CD4-positive, CD25-positive, alpha-beta regulatory T cell (primary cell): ENCODE data around the gene PAEP. TPM values are rescaled to one million over a fixed set of nuclear protein-coding genes. Genes with fewer than 3 reads are reported as not detected.
"Not testable (repeated sequence)": the region's sequence is repeated elsewhere in the genome, so short reads cannot be mapped to it uniquely, and the experiment has no call there.

Source experiments
- ATAC-seq, 2 donors: fragments of 150-1000 bp; cut with Tn5 transposase; one replicate each; pipeline ENCODE4 v1.10.0; 2021; ENCODE audit warnings: low read depth in 2 of 2, moderate number of reproducible peaks in 2 of 2, moderate library complexity in 1 of 2
- DNase-seq, 3 donors: peaks; one replicate each; pipeline versions ENCODE4 v3.0.0 to v3.0.0-alpha.2; 2012 to 2022; ENCODE audit warnings: mixed read lengths in 1 of 3
- H3K27ac ChIP-seq: one replicate; pipeline ENCODE4 v1.7.0; 2013; ENCODE audit warnings: mild to moderate bottlenecking, low read length; ENCODE audit not compliant: insufficient read depth, poor library complexity, severe bottlenecking
- H3K27me3 ChIP-seq: one replicate; pipeline ENCODE4 v1.7.0; 2013; ENCODE audit warnings: low read length; ENCODE audit not compliant: control insufficient read depth, insufficient read depth
- H3K36me3 ChIP-seq: one replicate; pipeline ENCODE4 v1.7.0; 2013; ENCODE audit warnings: mild to moderate bottlenecking, low read length, moderate library complexity; ENCODE audit not compliant: control insufficient read depth, insufficient read depth
- H3K4me1 ChIP-seq: 2 replicates; pipeline ENCODE4 v1.7.0; 2013; ENCODE audit warnings: mild to moderate bottlenecking, low read length; ENCODE audit not compliant: insufficient read depth, control insufficient read depth, poor library complexity, severe bottlenecking
- H3K4me3 ChIP-seq: one replicate; pipeline ENCODE4 v1.7.0; 2013; ENCODE audit warnings: low read depth, mild to moderate bottlenecking, low read length, moderate library complexity
- H3K9me3 ChIP-seq, 2 experiments: 1 replicate in 1 of 2; 2 replicates in 1 of 2; pipeline ENCODE4 v1.7.0; 2013; ENCODE audit warnings: low read length in 2 of 2, mild to moderate bottlenecking in 1 of 2, moderate library complexity in 1 of 2; ENCODE audit not compliant: control insufficient read depth in 2 of 2
- H3K27ac Mint-ChIP-seq, 3 donors: one replicate each; pipeline ENCODE4 v1.8.0; 2020 to 2022; ENCODE audit warnings: mild to moderate bottlenecking in 3 of 3, mixed read lengths in 3 of 3, moderate library complexity in 2 of 3
- H3K27me3 Mint-ChIP-seq: one replicate; pipeline ENCODE4 v1.8.0; 2022; ENCODE audit warnings: mild to moderate bottlenecking, mixed read lengths
- H3K36me3 Mint-ChIP-seq: one replicate; pipeline ENCODE4 v1.8.0; 2020; ENCODE audit warnings: mixed read lengths
- H3K4me1 Mint-ChIP-seq, 4 donors: one replicate each; pipeline ENCODE4 v1.8.0; 2020 to 2022; ENCODE audit warnings: mixed read lengths in 4 of 4, mild to moderate bottlenecking in 1 of 4
- H3K4me3 Mint-ChIP-seq, 4 donors: one replicate each; pipeline ENCODE4 v1.8.0; 2020 to 2022; ENCODE audit warnings: mild to moderate bottlenecking in 4 of 4, mixed read lengths in 4 of 4, moderate library complexity in 3 of 4
- H3K9me3 Mint-ChIP-seq, 7 donors: one replicate each; pipeline ENCODE4 v1.8.0; 2020 to 2022; ENCODE audit warnings: mixed read lengths in 7 of 7, mild to moderate bottlenecking in 3 of 7, moderate library complexity in 2 of 7
- polyA plus RNA-seq, 4 donors: library from polyadenylated mRNA; unstranded; fragments of 300-500 nt; fragmentation: Illumina TruSeq; gene quantifications; one replicate each; pipeline ENCODE4 v1.2.3, GENCODE V29; 2021
- total RNA-seq: library from RNA; stranded (reverse); gene quantifications from one replicate; pipeline ENCODE4 v1.2.3, GENCODE V29; 2022

The PAEP gene
- not detected for total RNA-seq
- polyA plus RNA-seq: not detected

GRCh38 chr9:135561391-135562234 lies at the start of gene PAEP:
PAEP (plus strand) TSS chr9:135561756.
- H3K4me3 Mint-ChIP-seq: no peak within 1 kb of the TSS

GRCh38 chr9:135512241-135512603 lies 49.3 kb upstream of the PAEP start:
- H3K27ac Mint-ChIP-seq: peak overlapping the region in 1 of 3 donors; percentile 27
- H3K27me3 Mint-ChIP-seq: peaks cover 4% of the 10 kb centered on the region
- no peak for DNase-seq
- Histone ChIP-seq H3K27me3 (no peaks in the 10 kb centered on the region), H3K9me3 (peaks cover 4 to 6% of the 10 kb centered on the region in 2 experiments), H3K27ac (no peak overlapping the region), H3K4me3 (no peak overlapping the region), H3K4me1 (no peaks in the 10 kb centered on the region), H3K36me3 (no peaks in the 10 kb centered on the region)
- H3K9me3 Mint-ChIP-seq: peaks cover 0 to 10% (median 3%) of the 10 kb centered on the region in 7 donors
- no peak overlapping the region for H3K4me3 Mint-ChIP-seq
- no peaks in the 10 kb centered on the region for H3K36me3 Mint-ChIP-seq
- peaks cover 0 to 2% (median 0%) of the 10 kb centered on the region in 4 donors for H3K4me1 Mint-ChIP-seq
- ATAC-seq: no peak

More at GRCh38 chr9:135561391-135562234, at the start of gene PAEP:
- no peaks in the 10 kb centered on the region for H3K9me3 Mint-ChIP-seq
- H3K27me3 Mint-ChIP-seq: peaks cover 4% of the 10 kb centered on the region
- Histone ChIP-seq H3K4me3 (no peak within 1 kb of the TSS), H3K27ac (no peak within 1 kb of the TSS), H3K4me1 (no peaks in the 10 kb centered on the region), H3K27me3 (no peaks in the 10 kb centered on the region), H3K9me3 (no peaks in the 10 kb centered on the region), H3K36me3 (no peaks in the 10 kb centered on the region)
- ATAC-seq (no peak), DNase-seq (no peak)
- peak within 1 kb of the TSS in 1 of 3 donors; percentile 60 for H3K27ac Mint-ChIP-seq
- no peaks in the 10 kb centered on the region for H3K36me3 Mint-ChIP-seq
- H3K4me1 Mint-ChIP-seq: peaks cover 0 to under 1% (median 0%) of the 10 kb centered on the region in 4 donors

- Histone ChIP-seq H3K4me3 (no peak overlapping the region), H3K27me3 (no peaks in the 10 kb centered on the region), H3K36me3 (no peaks in the 10 kb centered on the region), H3K4me1 (no peaks in the 10 kb centered on the region), H3K27ac (no peak overlapping the region), H3K9me3 (peaks cover 4 to 6% of the 10 kb centered on the region in 2 experiments)
- H3K9me3 Mint-ChIP-seq: peaks cover 0 to 10% (median 3%) of the 10 kb centered on the region in 7 donors
- peaks cover 0 to 2% (median 0%) of the 10 kb centered on the region in 4 donors for H3K4me1 Mint-ChIP-seq
- H3K36me3 Mint-ChIP-seq: no peaks in the 10 kb centered on the region
- no peak overlapping the region for H3K27ac Mint-ChIP-seq
- ATAC-seq (no peak), DNase-seq (no peak)
- H3K4me3 Mint-ChIP-seq: no peak overlapping the region
- peaks cover 4% of the 10 kb centered on the region for H3K27me3 Mint-ChIP-seq
These were observed 48.7 kb upstream of the PAEP start for GRCh38 chr9:135512904-135513303.

- peaks cover 4 to 6% of the 10 kb centered on the region in 2 experiments for H3K9me3 ChIP-seq
- H3K36me3 ChIP-seq: no peaks in the 10 kb centered on the region
- Mint-ChIP-seq H3K36me3 (no peaks in the 10 kb centered on the region), H3K4me1 (peaks cover 0 to 2% (median 0%) of the 10 kb centered on the region in 4 donors), H3K27me3 (peaks cover 4% of the 10 kb centered on the region), H3K27ac (no peak overlapping the region), H3K9me3 (peaks cover 0 to 10% (median 3%) of the 10 kb centered on the region in 7 donors), H3K4me3 (no peak overlapping the region)
- no peak overlapping the region for H3K4me3 ChIP-seq
- H3K4me1 ChIP-seq: no peaks in the 10 kb centered on the region
- ATAC-seq (no peak), DNase-seq (no peak)
- H3K27me3 ChIP-seq: no peaks in the 10 kb centered on the region
- no peak overlapping the region for H3K27ac ChIP-seq
These were observed 48.2 kb upstream of the PAEP start for GRCh38 chr9:135513351-135513846.

- not testable (repeated sequence) for H3K36me3 Mint-ChIP-seq, DNase-seq
These were observed 47.6 kb upstream of the PAEP start for GRCh38 chr9:135513906-135514305.

GRCh38 chr9:135514342-135515082 lies 47.0 kb upstream of the PAEP start:
- H3K9me3 Mint-ChIP-seq: peaks cover 0 to 1% (median 0%) of the 10 kb centered on the region in 7 donors
- H3K9me3 ChIP-seq: peaks cover 0 to 1% of the 10 kb centered on the region in 2 experiments
- no peaks in the 10 kb centered on the region for H3K27me3 ChIP-seq
- no peaks in the 10 kb centered on the region for H3K36me3 ChIP-seq
- DNase-seq: no peak
- ATAC-seq: no peak
- no peaks in the 10 kb centered on the region for H3K4me1 ChIP-seq
- H3K4me1 Mint-ChIP-seq: peaks cover 0 to 2% (median 0%) of the 10 kb centered on the region in 4 donors
- no peak overlapping the region for H3K27ac ChIP-seq
- H3K36me3 Mint-ChIP-seq: no peaks in the 10 kb centered on the region
- no peak overlapping the region for H3K4me3 Mint-ChIP-seq
- no peak overlapping the region for H3K4me3 ChIP-seq
- H3K27ac Mint-ChIP-seq: no peak overlapping the region
- no peaks in the 10 kb centered on the region for H3K27me3 Mint-ChIP-seq

More at GRCh38 chr9:135513906-135514305, 47.6 kb upstream of the PAEP start:
- H3K27ac Mint-ChIP-seq, H3K36me3 ChIP-seq, ATAC-seq, H3K27me3 Mint-ChIP-seq, H3K4me1 Mint-ChIP-seq, H3K4me3 Mint-ChIP-seq, H3K9me3 ChIP-seq, H3K9me3 Mint-ChIP-seq, H3K27me3 ChIP-seq, H3K4me1 ChIP-seq, H3K27ac ChIP-seq, H3K4me3 ChIP-seq: not testable (repeated sequence)

GRCh38 chr9:135515083-135515951 lies 46.2 kb upstream of the PAEP start:
- H3K27ac Mint-ChIP-seq: no peak overlapping the region
- H3K27me3 Mint-ChIP-seq: no peaks in the 10 kb centered on the region
- Histone ChIP-seq H3K27me3 (no peaks in the 10 kb centered on the region), H3K4me3 (no peak overlapping the region), H3K36me3 (no peaks in the 10 kb centered on the region), H3K9me3 (no peaks in the 10 kb centered on the region), H3K4me1 (no peaks in the 10 kb centered on the region), H3K27ac (no peak overlapping the region)
- no peaks in the 10 kb centered on the region for H3K36me3 Mint-ChIP-seq
- ATAC-seq (no peak), DNase-seq (no peak)
- H3K4me3 Mint-ChIP-seq: no peak overlapping the region
- peaks cover 0 to 4% (median 1%) of the 10 kb centered on the region in 4 donors for H3K4me1 Mint-ChIP-seq
- H3K9me3 Mint-ChIP-seq: no peaks in the 10 kb centered on the region
